H1 (cell line): ENCODE data around the gene PPIC.

ENCODE experiments used
- CEBPB ChIP-seq: IDR thresholded peaks from 2 replicates; pipeline ENCODE4 v1.6.1; 2012; ENCODE audit warnings: low read depth, low read length
- HDAC6 ChIP-seq: IDR thresholded peaks from one replicate; pipeline ENCODE4 v1.7.1; 2012; ENCODE audit warnings: low read depth, mild to moderate bottlenecking, inconsistent platforms, low read length, moderate library complexity
- JUND ChIP-seq: IDR thresholded peaks from 2 replicates; pipeline ENCODE4 v1.6.1; 2011; ENCODE audit warnings: mild to moderate bottlenecking, improper control_type of control experiment, low read length
- POLR2AphosphoS5 ChIP-seq: IDR thresholded peaks from 2 replicates; pipeline ENCODE4 v1.6.1; 2011; ENCODE audit warnings: low read depth, low read length
- TF ChIP-seq, protein P1 (sequence below), 3 experiments: IDR thresholded peaks; 1 replicate in 2 of 3; 2 replicates in 1 of 3; pipeline versions ENCODE4 v1.5.1 to v1.6.1; 2011; ENCODE audit warnings: low read length in 3 of 3, mild to moderate bottlenecking in 3 of 3, inconsistent platforms in 2 of 3, low read depth in 1 of 3, moderate library complexity in 1 of 3; ENCODE audit not compliant: insufficient read depth in 1 of 3; ENCODE audit errors: control extremely low read depth in 1 of 3

DNA sequence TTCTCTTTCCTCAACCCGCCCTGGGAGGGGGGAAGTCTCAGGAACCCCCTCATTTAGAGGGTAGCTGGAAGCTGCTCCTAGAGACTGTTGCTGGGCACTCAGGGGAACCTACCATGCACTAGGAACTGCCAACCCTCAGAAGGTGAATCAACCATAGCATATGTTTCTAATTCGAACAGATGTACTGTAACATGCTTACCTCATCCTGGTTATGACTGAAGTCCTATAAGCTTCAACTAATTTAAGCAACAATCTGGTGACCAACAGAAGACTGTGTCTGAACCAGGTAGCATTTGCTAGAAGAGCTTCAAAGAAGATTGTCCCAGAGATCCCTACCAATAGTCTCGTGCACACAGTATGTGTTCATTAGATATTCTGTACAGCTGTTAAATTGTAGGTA lies 46.8 kb upstream of the PPIC start:
- no peak for TF ChIP-seq HDAC6
- TF ChIP-seq POLR2AphosphoS5: no peak
- TF ChIP-seq, protein P1, sequence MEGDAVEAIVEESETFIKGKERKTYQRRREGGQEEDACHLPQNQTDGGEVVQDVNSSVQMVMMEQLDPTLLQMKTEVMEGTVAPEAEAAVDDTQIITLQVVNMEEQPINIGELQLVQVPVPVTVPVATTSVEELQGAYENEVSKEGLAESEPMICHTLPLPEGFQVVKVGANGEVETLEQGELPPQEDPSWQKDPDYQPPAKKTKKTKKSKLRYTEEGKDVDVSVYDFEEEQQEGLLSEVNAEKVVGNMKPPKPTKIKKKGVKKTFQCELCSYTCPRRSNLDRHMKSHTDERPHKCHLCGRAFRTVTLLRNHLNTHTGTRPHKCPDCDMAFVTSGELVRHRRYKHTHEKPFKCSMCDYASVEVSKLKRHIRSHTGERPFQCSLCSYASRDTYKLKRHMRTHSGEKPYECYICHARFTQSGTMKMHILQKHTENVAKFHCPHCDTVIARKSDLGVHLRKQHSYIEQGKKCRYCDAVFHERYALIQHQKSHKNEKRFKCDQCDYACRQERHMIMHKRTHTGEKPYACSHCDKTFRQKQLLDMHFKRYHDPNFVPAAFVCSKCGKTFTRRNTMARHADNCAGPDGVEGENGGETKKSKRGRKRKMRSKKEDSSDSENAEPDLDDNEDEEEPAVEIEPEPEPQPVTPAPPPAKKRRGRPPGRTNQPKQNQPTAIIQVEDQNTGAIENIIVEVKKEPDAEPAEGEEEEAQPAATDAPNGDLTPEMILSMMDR (IDR thresholded peaks at IDR 0.05; ENCODE audit: control extremely low read depth in 1 of 3, insufficient read depth in 1 of 3, low read depth in 1 of 3, low read length in 3 of 3): no peak
- no peak for TF ChIP-seq CEBPB
- TF ChIP-seq JUND: no peak
